ENCODE results near the gene SMG6. TPM values are rescaled to one million over a fixed set of nuclear protein-coding genes. Genes with fewer than 3 reads are reported as not detected.

Gene SMG6
- total RNA-seq, 1 donor = 42.7 TPM

GRCh38 chr17:2138318-2138717 lies 165.3 kb downstream of the SMG6 start:
- Histone ChIP-seq H3K9me3 (ENCODE audit: low read depth, low read length) (no peaks in the 10 kb centered on the region), H3K79me2 (ENCODE audit: insufficient read depth, low read length) (peaks cover 2% of the 10 kb centered on the region), H3K27ac (ENCODE audit: low read depth, low read length) (peak overlapping the region; percentile 89), H3K4me3 (ENCODE audit: insufficient read depth, low read length) (no peak overlapping the region), H2AFZ (ENCODE audit: low read length) (no peak overlapping the region), H3K4me2 (ENCODE audit: insufficient read depth, low read length) (no peak overlapping the region), H4K20me1 (ENCODE audit: insufficient read depth, low read length) (no peaks in the 10 kb centered on the region), H3K36me3 (ENCODE audit: insufficient read depth, low read length) (no peaks in the 10 kb centered on the region), H3K4me1 (ENCODE audit: insufficient read depth, low read length) (peaks cover 35% of the 10 kb centered on the region), H3K27me3 (ENCODE audit: insufficient read depth, low read length) (no peaks in the 10 kb centered on the region)
- TF ChIP-seq, protein P1, sequence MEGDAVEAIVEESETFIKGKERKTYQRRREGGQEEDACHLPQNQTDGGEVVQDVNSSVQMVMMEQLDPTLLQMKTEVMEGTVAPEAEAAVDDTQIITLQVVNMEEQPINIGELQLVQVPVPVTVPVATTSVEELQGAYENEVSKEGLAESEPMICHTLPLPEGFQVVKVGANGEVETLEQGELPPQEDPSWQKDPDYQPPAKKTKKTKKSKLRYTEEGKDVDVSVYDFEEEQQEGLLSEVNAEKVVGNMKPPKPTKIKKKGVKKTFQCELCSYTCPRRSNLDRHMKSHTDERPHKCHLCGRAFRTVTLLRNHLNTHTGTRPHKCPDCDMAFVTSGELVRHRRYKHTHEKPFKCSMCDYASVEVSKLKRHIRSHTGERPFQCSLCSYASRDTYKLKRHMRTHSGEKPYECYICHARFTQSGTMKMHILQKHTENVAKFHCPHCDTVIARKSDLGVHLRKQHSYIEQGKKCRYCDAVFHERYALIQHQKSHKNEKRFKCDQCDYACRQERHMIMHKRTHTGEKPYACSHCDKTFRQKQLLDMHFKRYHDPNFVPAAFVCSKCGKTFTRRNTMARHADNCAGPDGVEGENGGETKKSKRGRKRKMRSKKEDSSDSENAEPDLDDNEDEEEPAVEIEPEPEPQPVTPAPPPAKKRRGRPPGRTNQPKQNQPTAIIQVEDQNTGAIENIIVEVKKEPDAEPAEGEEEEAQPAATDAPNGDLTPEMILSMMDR (IDR thresholded peaks at IDR 0.05; ENCODE audit: extremely low read depth, low read depth, low read length) = no peak
- no peak for DNase-seq (ENCODE audit: insufficient read length, low spot score, missing footprints)

DNA sequence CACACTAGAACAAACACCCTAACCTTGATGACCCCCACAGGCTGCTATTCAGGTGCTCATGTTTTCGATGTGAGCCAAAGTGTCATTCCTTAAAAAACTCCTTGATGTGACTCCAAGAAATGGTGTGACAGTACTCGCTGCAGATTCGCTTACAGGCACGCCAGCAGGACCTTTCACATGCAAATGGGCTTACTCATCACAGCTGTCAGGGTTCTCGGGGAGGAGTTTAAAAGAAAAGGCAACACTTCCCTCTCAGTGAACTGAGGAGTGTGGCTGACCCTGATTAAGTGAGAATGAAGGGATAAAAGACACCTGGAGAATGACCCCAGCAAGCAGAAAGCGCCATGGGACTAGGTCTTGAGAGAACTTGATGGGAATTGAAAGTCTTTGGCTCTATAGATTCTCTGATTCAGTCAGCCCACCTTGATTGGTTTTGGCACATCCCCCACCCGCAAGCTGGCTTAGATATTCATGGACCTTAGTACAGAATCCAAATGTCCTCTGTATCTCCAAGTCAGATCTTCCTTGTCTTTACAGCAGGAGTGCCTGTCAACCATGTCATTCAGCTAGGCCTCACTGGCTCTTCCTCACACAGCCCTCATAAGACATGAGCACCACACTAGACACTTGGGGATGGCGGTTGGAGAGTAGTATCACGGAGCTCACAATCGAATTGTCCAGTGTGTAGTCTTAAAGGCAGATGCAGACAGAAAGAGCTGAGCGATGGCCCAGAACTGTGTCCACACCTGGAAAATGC lies 166.1 kb downstream of the SMG6 start:
- Histone ChIP-seq H3K4me2 (ENCODE audit: insufficient read depth, low read length) (peak overlapping the region; percentile 14), H3K9me3 (ENCODE audit: low read depth, low read length) (no peaks in the 10 kb centered on the region), H3K4me3 (ENCODE audit: insufficient read depth, low read length) (no peak overlapping the region), H2AFZ (ENCODE audit: low read length) (no peak overlapping the region), H3K27me3 (ENCODE audit: insufficient read depth, low read length) (no peaks in the 10 kb centered on the region), H3K4me1 (ENCODE audit: insufficient read depth, low read length) (peaks cover 35% of the 10 kb centered on the region), H4K20me1 (ENCODE audit: insufficient read depth, low read length) (no peaks in the 10 kb centered on the region), H3K27ac (ENCODE audit: low read depth, low read length) (peak overlapping the region; percentile 89), H3K36me3 (ENCODE audit: insufficient read depth, low read length) (no peaks in the 10 kb centered on the region), H3K79me2 (ENCODE audit: insufficient read depth, low read length) (peaks cover 2% of the 10 kb centered on the region)
- peak; percentile 84 for DNase-seq (ENCODE audit: insufficient read length, low spot score, missing footprints)
- TF ChIP-seq, protein P1 (IDR thresholded peaks at IDR 0.05; ENCODE audit: extremely low read depth, low read depth, low read length) = no peak

DNA sequence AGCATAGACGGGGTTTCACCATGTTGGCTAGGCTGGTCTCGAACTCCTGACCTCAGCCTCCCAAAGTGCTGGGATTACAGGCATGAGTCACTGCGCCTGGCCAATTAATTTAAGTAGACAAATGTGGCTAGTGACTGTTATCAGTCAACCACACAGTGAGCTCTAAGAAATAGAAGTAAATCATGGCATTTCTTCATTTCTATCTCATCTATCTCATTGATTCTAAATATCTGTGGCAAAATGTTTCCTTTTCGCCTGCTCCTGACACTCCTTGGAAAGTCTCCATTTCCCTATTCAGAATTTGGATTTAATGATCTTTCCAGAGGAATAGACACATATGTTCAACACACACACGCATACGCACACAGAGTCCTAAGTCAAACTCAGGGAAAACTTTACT lies 167.3 kb downstream of the SMG6 start:
- TF ChIP-seq, protein P1 (IDR thresholded peaks at IDR 0.05; ENCODE audit: extremely low read depth, low read depth, low read length) = no peak
- H3K4me3 ChIP-seq (ENCODE audit: insufficient read depth, low read length) = no peak overlapping the region
- H4K20me1 ChIP-seq (ENCODE audit: insufficient read depth, low read length) = no peaks in the 10 kb centered on the region
- H3K27me3 ChIP-seq (ENCODE audit: insufficient read depth, low read length) = no peaks in the 10 kb centered on the region
- no peak overlapping the region for H3K4me2 ChIP-seq (ENCODE audit: insufficient read depth, low read length)
- H2AFZ ChIP-seq (ENCODE audit: low read length) = no peak overlapping the region
- peaks cover 2% of the 10 kb centered on the region for H3K79me2 ChIP-seq (ENCODE audit: insufficient read depth, low read length)
- H3K27ac ChIP-seq (ENCODE audit: low read depth, low read length) = peak overlapping the region; percentile 89
- H3K36me3 ChIP-seq (ENCODE audit: insufficient read depth, low read length) = no peaks in the 10 kb centered on the region
- peaks cover 35% of the 10 kb centered on the region for H3K4me1 ChIP-seq (ENCODE audit: insufficient read depth, low read length)
- no peaks in the 10 kb centered on the region for H3K9me3 ChIP-seq (ENCODE audit: low read depth, low read length)
- DNase-seq (ENCODE audit: insufficient read length, low spot score, missing footprints) = no peak

DNA sequence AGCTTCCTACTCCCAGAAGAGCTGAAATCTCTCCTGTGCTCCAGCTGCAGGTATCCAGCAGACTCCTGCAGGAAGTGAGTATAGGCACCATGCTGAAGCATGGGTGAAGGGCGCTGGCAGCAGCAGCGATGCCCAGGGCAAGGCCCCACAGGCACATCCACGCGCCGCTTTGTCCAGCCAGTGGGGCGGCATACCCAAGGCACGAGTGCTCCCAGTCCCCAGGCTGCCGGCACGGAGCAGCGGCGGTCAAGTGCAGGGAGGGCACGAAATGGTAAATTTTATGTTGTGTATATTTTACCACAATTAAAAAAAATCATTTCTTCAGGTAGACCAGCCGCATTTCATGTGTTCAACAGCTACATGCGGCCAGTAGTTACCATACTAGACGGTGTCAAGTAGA lies 175.6 kb downstream of the SMG6 start:
- Histone ChIP-seq H3K27ac (ENCODE audit: low read depth, low read length) (no peak overlapping the region), H3K4me1 (ENCODE audit: insufficient read depth, low read length) (peaks cover 25% of the 10 kb centered on the region), H3K27me3 (ENCODE audit: insufficient read depth, low read length) (no peaks in the 10 kb centered on the region), H3K36me3 (ENCODE audit: insufficient read depth, low read length) (no peaks in the 10 kb centered on the region), H3K4me3 (ENCODE audit: insufficient read depth, low read length) (no peak overlapping the region), H4K20me1 (ENCODE audit: insufficient read depth, low read length) (no peaks in the 10 kb centered on the region), H3K79me2 (ENCODE audit: insufficient read depth, low read length) (no peaks in the 10 kb centered on the region), H3K4me2 (ENCODE audit: insufficient read depth, low read length) (no peak overlapping the region), H2AFZ (ENCODE audit: low read length) (no peak overlapping the region), H3K9me3 (ENCODE audit: low read depth, low read length) (no peaks in the 10 kb centered on the region)
- DNase-seq (ENCODE audit: insufficient read length, low spot score, missing footprints) = no peak
- TF ChIP-seq, protein P1 (IDR thresholded peaks at IDR 0.05; ENCODE audit: extremely low read depth, low read depth, low read length) = no peak

Measured in osteoblast (primary cell).